Measurements from ENCODE around the gene CLIP4.

DNA sequence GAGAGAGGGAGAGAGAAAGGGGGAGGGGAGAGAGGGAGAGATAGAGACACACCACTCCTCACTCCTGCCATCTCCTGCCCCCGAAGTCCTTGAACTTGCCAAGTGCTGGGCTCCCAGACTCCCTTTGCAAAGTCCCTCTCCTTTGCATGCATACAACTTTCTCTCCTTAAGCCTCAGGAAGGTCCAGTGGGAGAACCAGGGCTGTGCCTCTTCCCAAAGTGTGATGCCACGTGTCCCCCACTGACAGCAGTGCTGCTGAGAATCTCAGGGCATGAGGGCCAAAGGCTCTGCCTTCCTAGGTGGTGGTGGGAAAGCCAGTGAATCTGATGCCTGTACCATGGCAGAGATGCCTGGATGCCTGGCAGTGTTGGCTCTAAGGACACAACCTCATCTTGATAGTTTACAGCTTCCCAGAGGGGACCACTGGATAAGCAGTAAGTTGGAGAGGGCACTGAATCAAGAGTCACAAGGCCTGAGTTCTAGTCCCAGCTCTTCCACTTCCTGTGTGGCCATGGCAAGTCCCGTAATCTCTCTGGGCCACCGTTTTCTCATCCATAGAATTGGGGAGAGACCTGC lies 103.4 kb downstream of the CLIP4 start:
- TF ChIP-seq, protein P1, sequence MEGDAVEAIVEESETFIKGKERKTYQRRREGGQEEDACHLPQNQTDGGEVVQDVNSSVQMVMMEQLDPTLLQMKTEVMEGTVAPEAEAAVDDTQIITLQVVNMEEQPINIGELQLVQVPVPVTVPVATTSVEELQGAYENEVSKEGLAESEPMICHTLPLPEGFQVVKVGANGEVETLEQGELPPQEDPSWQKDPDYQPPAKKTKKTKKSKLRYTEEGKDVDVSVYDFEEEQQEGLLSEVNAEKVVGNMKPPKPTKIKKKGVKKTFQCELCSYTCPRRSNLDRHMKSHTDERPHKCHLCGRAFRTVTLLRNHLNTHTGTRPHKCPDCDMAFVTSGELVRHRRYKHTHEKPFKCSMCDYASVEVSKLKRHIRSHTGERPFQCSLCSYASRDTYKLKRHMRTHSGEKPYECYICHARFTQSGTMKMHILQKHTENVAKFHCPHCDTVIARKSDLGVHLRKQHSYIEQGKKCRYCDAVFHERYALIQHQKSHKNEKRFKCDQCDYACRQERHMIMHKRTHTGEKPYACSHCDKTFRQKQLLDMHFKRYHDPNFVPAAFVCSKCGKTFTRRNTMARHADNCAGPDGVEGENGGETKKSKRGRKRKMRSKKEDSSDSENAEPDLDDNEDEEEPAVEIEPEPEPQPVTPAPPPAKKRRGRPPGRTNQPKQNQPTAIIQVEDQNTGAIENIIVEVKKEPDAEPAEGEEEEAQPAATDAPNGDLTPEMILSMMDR (IDR thresholded peaks at IDR 0.05; ENCODE audit: low read depth, low read length, poor library complexity, severe bottlenecking) = no peak
- no peak for TF ChIP-seq EZH2phosphoT487 (IDR thresholded peaks at IDR 0.05; ENCODE audit: borderline replicate concordance, low read length)
